GM20431 (cell line): ENCODE results near the gene TULP4.
"Not testable (repeated sequence)": the region's sequence is repeated elsewhere in the genome, so short reads cannot be mapped to it uniquely, and the experiment has no call there.

Source experiments
- in situ Hi-C: fragments of 300-500 bp; cut with MseI, MboI; formaldehyde crosslinking; loops from one replicate; pipeline ENCODE4 v1.15.0; 2020; ENCODE audit warnings: low sequenced_read_pairs; ENCODE audit not compliant: unreplicated experiment

Gene TULP4

DNA sequence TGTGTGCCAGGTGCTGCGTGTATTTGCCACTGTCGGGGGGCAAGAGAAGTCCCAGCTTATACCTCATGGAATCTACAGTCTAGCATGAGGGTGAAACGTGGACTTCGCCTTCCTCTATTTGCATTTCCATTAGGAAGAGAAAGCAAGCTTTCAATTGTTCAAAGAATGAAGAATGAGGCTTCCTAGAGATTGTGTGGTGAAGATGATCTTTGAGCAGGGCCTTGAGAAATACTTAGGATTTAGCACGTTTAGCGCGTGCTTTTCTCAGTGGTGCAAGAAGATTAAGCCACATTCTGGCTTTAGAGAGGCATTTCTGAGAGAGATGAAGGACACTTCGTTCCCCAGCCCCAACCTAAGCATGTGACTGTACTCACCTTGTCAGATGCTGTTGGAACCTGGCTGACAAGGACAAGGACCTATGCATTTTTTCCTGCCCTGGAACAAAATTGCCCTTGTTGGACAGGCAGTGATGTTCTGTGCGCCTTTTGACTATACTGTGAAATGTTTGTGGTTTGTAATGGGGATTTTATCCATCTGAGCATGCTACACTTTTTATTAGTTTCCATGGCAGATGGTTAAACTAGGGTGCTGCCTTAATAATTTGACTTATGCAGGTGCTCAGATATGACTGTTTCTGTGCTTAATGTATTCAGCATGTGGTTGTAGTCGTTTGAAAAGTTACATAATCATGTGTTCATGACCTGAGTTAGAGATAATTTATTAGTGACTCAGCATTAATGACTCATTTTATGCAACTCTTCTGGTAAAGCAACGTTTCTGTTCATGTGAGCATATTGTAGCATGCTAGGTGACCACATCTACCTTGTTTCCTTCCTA is 10.7 kb downstream of the TULP4 start:
- in situ Hi-C loops, result no loop called here

DNA sequence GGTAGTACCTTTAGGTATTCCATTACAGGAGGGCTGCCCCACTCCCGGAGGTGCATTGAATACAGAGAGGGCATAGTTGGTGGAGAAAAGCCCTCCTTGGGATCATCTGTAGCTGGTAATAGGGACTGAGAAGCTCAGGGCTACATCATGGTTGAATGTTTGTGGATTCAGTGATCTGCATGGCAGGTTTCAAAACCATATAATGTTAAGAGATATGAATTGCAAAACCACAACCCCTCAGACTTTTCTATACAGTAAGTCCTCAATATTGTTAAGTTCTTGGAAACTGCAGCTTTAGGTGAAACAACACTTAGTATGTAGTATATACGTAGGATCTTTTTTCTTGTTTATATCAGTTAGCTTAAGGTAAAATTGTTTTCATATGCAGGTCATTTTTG is 11.3 kb downstream of the TULP4 start:
- in situ Hi-C loops, result no loop called here

- in situ Hi-C loops, result no loop called here
These were observed 11.9 kb downstream of the TULP4 start for GRCh38 chr6:158324136-158324535.

GRCh38 chr6:158327211-158327610 is 14.9 kb downstream of the TULP4 start:
- in situ Hi-C loops, result no loop called here

DNA sequence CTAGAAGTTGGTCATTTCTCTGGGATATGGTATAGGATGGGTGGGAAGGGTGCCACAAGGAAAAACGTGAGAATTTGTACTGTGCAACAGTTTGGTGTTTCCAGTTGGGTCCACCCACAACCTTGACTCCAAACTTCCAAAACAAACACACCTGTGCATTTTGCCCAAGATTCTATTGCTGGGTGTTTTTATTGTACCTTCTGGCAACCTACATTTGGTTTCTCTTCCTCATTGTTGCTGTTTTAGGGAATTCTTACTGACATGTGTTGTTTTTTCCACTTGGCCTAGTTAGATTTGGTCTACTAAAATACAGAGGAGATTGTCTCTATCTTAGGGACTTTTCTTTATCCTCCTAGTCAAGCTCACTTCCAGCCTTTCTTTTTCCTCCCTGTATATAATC is 16.7 kb downstream of the TULP4 start:
- in situ Hi-C loops, result no loop called here

- in situ Hi-C loops, result no loop called here
These were observed 17.3 kb downstream of the TULP4 start for GRCh38 chr6:158329531-158329930.

DNA sequence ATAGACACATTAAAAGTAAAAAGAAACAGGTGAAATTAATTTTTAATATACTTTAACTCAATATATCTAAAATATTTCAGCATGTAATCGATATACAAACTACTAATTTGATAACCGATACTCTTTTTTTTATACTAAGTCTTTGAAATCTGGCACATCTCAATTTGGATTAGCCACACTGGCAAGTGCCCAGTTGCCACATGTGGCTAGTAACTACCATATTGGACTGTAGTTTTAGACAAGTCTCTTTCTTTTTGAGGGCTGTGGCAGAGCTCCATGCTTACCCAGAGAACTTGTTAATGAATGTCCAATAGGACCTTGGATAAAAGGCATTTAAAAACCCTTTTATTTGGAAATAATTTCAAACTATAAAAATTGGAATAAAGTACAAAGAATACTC is 17.8 kb downstream of the TULP4 start:
- in situ Hi-C loops, result no loop called here

DNA sequence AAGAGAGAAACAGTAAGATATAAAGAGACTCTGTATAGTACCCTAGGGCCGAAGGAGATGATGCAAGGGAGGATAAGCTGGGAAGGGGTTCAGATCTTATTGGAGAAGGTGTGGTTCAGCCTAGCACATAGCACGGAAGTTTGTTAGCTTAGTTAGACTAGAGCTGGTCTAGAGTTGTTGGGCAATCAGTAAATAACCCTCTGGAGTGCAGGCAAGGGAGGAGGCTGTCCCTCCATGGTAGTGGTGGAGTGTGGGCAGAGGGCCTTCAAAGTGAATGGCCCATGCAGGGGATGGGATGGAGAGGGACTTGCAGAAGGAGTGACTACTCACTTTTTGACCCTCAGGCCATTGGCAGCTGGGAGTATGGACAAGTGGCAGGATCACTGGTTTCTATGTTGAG is 20.0 kb downstream of the TULP4 start:
- in situ Hi-C loops, result no loop called here

- in situ Hi-C loops, result no loop called here
These were observed 20.8 kb downstream of the TULP4 start for GRCh38 chr6:158333094-158333493.

- in situ Hi-C loops, result no loop called here
These were observed 22.3 kb downstream of the TULP4 start for GRCh38 chr6:158334534-158334933.

DNA sequence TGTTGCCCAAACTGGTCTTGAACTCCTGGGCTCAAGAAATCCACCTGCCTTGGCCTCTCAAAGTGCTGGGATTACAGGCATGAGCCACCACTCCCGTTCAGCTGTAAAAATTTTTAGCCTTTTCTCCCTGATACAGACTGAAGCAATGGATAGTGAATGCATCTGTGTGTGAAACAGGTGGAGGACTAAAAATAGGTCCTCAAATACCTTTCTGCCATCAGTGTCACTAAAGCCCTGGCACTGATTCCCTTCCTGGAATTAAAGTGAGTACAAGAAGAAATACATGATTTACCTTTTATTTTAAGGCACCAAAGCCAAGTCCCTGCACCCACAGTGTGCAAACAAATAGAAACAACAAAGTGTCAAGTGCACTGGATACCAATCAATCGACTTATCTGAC is 25.1 kb downstream of the TULP4 start:
- in situ Hi-C loops, result no loop called here

DNA sequence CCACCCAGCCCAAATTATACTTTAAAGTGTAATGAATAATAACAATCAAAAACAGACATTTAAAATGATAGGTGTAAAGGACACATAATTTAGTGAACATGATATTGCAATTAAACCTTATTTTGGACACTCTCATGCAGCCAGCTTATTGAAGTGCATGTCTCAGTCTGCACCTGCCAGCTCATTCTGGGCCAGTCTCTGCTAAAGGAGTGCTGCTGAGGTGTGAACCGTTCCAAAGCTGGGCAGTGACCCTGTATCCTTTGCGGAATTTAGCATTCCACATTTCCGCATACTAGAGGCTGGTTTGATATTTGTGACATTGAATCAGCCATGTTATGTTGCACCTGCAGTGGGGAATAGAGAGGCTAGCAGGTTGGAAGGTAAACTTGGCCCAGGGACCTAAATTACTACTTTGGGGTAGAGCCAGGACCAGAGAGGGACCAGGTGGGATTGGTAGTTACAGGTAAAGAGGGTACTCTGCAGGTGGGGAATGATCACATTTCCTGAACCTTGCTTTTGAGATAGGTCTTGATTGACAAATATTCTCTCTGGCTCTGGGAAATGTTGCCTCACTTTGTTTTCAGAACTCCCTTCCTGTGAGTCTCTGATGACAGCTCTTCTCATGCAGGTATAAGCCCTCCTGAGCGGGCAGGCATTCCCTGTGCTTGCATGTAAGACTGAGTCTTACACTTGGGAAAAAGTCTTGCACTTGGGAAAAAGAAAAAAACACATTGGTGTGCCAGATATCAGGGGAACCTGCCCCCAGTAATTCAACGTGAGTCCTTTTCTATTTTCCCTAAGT is 26.2 kb downstream of the TULP4 start:
- in situ Hi-C loops, result no loop called here

GRCh38 chr6:158339197-158339596 is 26.9 kb downstream of the TULP4 start:
- in situ Hi-C loops, result not testable (repeated sequence)

DNA sequence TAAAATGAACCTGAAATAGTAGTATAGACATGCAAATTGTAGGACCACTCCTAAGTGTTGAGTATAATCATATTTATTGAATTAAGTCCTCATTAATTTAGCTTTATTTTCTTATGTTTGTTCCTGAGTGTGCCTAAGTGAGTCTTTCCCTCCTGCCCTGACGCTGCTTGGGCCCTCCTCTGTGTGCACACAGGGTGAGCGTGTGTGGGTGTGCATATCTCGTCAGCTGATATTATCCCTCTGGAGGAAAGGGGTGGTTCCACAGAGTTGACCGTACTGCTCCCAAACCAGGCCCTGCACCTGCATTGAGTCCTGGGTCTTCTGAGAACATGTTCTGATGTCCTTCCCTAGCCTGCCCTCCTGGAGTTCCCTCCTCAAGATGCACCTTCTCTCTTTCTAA is 28.0 kb downstream of the TULP4 start:
- in situ Hi-C loops, result no loop called here

DNA sequence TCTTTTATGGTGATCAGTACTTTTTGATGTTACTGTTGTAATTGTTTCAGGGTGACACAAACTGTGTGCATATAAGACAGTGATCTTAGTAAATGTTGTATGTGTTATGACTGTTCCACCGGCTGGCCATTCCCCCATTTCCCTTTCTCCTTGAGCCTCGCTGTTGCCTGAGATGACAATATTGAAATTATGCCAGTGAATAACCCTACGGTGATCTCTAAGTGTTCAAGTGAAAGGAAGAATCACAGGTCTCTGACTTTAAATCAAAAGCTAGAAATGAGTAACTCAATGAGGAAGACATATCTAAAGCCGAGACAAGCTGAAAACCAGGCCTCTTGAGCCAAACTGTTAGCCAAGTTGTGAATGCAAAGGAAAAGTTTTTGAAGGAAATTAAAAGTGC is 32.3 kb downstream of the TULP4 start:
- in situ Hi-C loops, result no loop called here

- in situ Hi-C loops, result not testable (repeated sequence)
These were observed 33.2 kb downstream of the TULP4 start for GRCh38 chr6:158345444-158345843.

- in situ Hi-C loops, result no loop called here
These were observed 35.1 kb downstream of the TULP4 start for GRCh38 chr6:158347335-158347734.

GRCh38 chr6:158348737-158349504 is 36.7 kb downstream of the TULP4 start:
- in situ Hi-C loops, result not testable (repeated sequence)

- in situ Hi-C loops, result not testable (repeated sequence)
These were observed 37.4 kb downstream of the TULP4 start for GRCh38 chr6:158349505-158350275.

DNA sequence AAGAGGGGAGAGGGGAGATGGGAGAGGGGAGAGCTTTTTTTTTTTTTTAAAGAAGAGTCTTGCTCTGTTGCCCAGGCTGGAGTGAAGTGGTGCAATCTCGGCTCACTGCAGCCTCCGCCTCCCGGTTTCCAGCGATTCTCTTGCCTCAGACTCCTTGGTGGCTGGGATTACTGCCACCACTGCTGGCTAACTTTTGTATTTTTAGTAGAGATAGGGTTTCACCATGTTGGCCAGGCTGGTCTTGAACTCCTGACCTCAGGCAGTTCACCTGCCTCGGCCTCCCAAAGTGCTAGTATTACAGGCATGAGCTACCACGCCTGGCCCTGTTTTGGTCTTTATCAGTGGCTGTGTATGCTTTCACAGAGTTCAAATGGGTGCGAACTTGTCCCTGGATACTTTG is 38.5 kb downstream of the TULP4 start:
- in situ Hi-C loops, result not testable (repeated sequence)
